GM21737 (cell line): ENCODE measurements around the gene ASIC2.
"Not testable (repeated sequence)": the region's sequence is repeated elsewhere in the genome, so short reads cannot be mapped to it uniquely, and the experiment has no call there.

Experiments
- ATAC-seq: cut with Tn5 transposase; IDR thresholded peaks from one replicate; pipeline ENCODE4 v1.9.1; 2021; ENCODE audit warnings: mild to moderate bottlenecking, moderate library complexity; ENCODE audit not compliant: unreplicated experiment

The ASIC2 gene

DNA sequence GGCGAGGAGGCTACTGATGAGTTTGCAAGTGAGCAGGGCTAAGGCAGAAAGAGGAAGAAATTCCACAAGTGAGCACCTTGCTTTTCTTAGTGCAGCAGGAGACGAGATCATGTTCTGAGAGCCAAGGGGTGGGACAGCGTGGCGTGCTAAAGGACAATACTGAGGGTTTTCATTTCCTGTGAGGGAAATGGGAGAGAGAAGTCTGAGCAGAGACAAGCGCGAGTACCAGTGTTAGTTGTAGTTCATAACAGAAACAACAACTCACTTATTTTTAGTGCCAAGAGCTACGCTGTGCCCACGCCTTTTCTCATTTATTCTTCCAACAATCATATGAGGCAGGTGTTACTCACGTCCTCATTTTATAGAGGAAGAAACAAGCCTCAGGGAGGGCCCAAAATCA, 299.1 kb downstream of the ASIC2 start:
- no peak for ATAC-seq

GRCh38 chr17:32992321-32993033, 300.6 kb downstream of the ASIC2 start:
- ATAC-seq, result no peak

DNA sequence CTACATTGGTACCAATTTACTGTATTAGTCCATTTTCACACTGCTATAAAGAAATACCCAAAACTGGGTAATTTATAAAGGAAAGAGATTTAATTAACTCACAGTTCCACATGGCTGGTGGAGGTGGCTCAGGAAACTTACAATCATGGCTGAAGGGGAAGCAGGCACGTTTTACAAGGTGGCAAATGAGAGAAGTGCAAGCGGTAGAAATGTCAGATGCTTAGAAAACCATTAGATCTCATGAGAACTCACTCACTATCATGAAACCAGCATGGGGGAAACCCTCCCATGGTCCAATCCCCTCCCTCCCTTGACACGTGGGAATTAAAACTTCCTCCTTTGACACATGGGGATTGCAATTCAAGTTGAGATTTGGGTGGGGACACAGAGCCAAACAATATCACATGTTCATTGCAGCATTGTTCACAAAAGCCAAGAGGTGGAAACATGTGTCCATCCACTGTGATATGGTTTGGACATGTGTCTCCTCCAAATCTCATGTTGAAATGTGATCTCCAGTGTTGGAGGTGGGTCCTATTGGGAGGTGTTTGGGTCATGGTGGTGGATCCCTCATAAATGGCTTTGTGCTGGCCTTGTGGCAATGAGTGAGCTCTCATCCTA, 304.5 kb downstream of the ASIC2 start:
- no peak for ATAC-seq

GRCh38 chr17:32987868-32988267, 305.2 kb downstream of the ASIC2 start:
- ATAC-seq, result not testable (repeated sequence)

GRCh38 chr17:32987453-32987805, 305.7 kb downstream of the ASIC2 start:
- not testable (repeated sequence) for ATAC-seq

DNA sequence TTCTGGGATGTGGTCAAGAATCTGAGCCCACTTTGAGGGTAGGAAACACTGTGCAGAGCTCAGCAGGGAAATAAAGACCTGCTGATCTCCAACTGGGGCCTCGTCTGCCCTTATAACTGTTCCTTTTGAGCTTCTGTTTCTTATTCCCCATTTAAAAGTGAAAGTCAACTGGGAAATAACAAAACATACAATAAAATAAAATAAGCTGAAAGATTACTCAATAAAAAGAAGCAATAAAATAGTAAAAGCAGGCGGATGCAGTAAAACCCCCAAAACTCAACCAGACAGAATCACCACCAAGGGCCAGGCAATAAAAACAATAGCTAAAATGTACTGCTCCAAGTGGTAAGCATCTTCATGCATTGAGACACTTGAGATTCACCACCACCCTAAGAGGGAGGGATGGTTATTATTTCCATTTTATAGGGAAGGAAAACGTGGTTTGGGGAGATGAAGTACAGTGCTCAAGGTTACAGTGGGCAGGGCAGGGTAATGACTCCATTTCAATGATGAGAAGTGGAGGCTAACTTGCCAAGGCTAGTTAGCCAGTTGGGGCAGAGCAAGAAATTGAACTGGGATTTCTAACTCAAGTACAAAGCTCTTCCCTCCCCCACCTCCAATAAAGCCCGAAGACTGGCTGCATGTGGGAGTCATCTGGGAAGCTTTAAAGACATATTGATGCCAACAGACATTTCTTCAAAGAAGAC, 307.9 kb downstream of the ASIC2 start:
- ATAC-seq, result no peak

DNA sequence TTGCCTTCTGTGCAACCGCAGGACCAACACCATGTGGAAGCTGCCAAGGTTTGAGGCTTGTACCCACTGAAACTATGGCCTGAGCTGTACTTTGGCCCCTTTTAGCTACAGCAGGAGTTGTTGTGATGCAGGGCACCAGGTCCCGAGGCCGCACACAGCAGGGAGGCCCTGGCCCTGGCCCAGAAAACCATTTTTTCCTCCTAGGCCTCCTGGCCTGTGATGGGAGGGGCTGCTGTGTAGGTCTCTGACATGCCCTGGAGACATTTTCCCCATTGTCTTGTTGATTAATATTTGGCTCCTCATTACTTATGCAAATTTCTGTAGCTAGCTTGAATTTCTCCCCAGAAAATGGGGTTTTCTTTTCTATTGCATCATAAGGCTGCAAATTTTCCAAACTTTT, 311.5 kb downstream of the ASIC2 start:
- not testable (repeated sequence) for ATAC-seq

- ATAC-seq, result no peak
Measured at GRCh38 chr17:32980230-32980629, 312.9 kb downstream of the ASIC2 start.

DNA sequence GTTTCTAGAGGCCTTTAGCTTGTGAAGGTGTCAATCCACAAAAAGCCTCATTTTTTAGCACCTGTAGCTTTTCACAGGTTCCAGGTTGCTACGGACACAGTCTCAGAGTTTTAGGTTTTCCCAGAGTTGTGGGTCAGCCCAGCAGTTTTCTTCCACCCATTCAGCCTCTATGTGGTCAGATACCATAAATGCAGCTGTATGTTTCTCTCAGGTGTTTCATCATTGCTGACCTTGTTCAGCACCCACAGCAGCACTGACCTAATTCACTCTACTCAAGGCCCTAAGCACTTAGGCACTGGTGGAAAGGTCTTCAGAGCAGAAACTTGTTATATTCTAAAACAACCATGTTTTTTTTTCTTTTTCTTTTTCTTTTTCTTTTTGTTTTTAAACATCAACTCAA, 316.5 kb downstream of the ASIC2 start:
- ATAC-seq, result no peak

- ATAC-seq, result no peak
Measured at GRCh38 chr17:32976131-32976530, 317.0 kb downstream of the ASIC2 start.

DNA sequence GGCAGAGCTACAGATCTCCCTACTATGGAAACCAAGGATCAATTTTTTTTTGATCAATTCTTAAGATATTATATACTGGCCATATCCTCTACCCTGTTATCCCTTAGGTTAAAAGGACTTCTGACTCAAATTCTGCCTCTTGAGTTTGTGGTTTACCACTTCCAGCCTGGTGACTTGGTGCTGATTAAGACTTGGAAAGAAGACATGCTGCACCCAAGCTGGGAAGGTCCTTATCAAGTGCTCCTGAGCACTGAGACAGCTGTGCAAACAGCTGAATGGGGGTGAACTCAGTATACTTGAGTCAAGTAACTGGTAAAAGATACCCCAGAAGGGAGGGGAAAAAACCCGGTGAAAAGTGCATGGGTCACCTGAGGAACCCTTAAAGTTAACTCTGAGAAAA, 321.9 kb downstream of the ASIC2 start:
- ATAC-seq, result no peak

GRCh38 chr17:32970281-32970680, 322.8 kb downstream of the ASIC2 start:
- ATAC-seq, result no peak

DNA sequence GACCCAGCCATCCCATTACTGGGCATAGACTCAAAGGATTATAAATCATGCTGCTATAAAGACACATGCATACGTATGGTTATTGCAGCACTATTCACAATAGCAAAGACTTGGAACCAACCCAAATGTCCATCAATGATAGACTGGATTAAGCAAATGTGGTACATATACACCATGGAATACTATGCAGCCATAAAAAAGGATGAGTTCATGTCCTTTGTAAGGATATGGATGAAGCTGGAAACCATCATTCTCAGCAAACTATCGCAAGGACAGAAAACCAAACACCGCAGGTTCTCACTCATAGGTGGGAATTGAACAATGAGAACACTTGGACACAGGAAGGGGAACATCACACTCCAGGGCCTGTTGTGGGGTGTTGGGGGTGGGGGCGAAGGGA, 323.9 kb downstream of the ASIC2 start:
- not testable (repeated sequence) for ATAC-seq

DNA sequence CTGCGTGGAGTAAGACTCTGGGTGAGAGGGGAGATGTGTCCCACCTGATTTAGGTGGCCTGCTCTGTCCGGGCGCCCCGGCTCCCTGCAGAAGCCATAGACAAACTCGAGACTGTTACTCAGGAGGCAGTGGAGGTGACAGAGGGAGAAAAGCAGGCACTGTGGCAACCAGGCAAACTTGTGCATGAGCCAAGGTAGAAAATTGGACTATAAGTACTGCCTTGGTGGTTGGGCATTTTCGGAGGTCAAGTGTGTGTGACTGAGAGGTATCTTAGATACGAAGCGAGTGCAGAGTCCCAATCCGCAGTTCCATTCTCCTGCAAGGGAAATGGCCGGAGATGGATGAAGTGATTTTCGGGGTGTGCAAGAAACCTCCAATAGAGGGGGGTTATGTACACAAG, 328.6 kb downstream of the ASIC2 start:
- ATAC-seq, result no peak
